Stimulated activated CD4-positive, alpha-beta T cell treated with anti-CD3 and anti-CD28 coated beads, Interleukin-15, amount 100 ng/mL, for 1 hour (primary cell): ENCODE results near the gene TXNDC5.
"Not testable (repeated sequence)": the region's sequence is repeated elsewhere in the genome, so short reads cannot be mapped to it uniquely, and the experiment has no call there.

Experiments
- DNase-seq, 2 donors: peaks; one replicate each; pipeline ENCODE4 v3.0.0-alpha.2; 2020; ENCODE audit warnings: low read depth in 1 of 2, low spot score in 1 of 2

Gene TXNDC5

GRCh38 chr6:7914991-7915789 lies 4.6 kb upstream of the TXNDC5 start:
- DNase-seq: no peak

- no peak for DNase-seq
Measured at GRCh38 chr6:7914311-7914710, 3.7 kb upstream of the TXNDC5 start.

- no peak for DNase-seq
Measured at GRCh38 chr6:7912736-7913517, 2.3 kb upstream of the TXNDC5 start.

- no peak for DNase-seq
Measured at GRCh38 chr6:7912024-7912423, 1.4 kb upstream of the TXNDC5 start.

- no peak for DNase-seq
Measured at GRCh38 chr6:7911345-7911725, 747 bp upstream of the TXNDC5 start.

- no peak for DNase-seq
Measured at GRCh38 chr6:7910298-7910653, 312 bp downstream of the TXNDC5 start.

- DNase-seq: peak in 1 of 2 donors; percentile 44
Measured at GRCh38 chr6:7909323-7910276, 988 bp downstream of the TXNDC5 start.

- DNase-seq: no peak
Measured at GRCh38 chr6:7907159-7907558, 3.4 kb downstream of the TXNDC5 start.

GRCh38 chr6:7906741-7907140 lies 3.8 kb downstream of the TXNDC5 start:
- DNase-seq: no peak

- no peak for DNase-seq
Measured at GRCh38 chr6:7905416-7905815, 5.2 kb downstream of the TXNDC5 start.

- DNase-seq: no peak
Measured at GRCh38 chr6:7904654-7905319, 5.8 kb downstream of the TXNDC5 start.

GRCh38 chr6:7903673-7904072 lies 6.9 kb downstream of the TXNDC5 start:
- DNase-seq: no peak

- no peak for DNase-seq
Measured at GRCh38 chr6:7902867-7903266, 7.7 kb downstream of the TXNDC5 start.

GRCh38 chr6:7902221-7902620 lies 8.4 kb downstream of the TXNDC5 start:
- no peak for DNase-seq

- DNase-seq: no peak
Measured at GRCh38 chr6:7901780-7902179, 8.8 kb downstream of the TXNDC5 start.

- no peak for DNase-seq
Measured at GRCh38 chr6:7901056-7901455, 9.5 kb downstream of the TXNDC5 start.

- no peak for DNase-seq
Measured at GRCh38 chr6:7900621-7901020, 10.0 kb downstream of the TXNDC5 start.

GRCh38 chr6:7899889-7900213 lies 10.7 kb downstream of the TXNDC5 start:
- no peak for DNase-seq

- no peak for DNase-seq
Measured at GRCh38 chr6:7899101-7899888, 11.3 kb downstream of the TXNDC5 start.

- DNase-seq: not testable (repeated sequence)
Measured at GRCh38 chr6:7898193-7898586, 12.4 kb downstream of the TXNDC5 start.
